OCI-LY7 (cell line): Measurements from ENCODE around the gene P2RX1.

Experiments
- EZH2phosphoT487 ChIP-seq: fragments of 200-600 bp; sonication (generic); IDR thresholded peaks from 2 replicates; pipeline ENCODE4 v1.6.1; 2018; ENCODE audit warnings: low read depth, borderline replicate concordance, mild to moderate bottlenecking, mixed run types, antibody characterized with exemption, low read length, moderate library complexity, mixed read lengths
- TF ChIP-seq, protein P1 (sequence below): fragments of 200-600 bp; sonication (generic); conservative IDR thresholded peaks from 2 replicates; pipeline ENCODE4 v1.5.1; 2014; ENCODE audit warnings: mild to moderate bottlenecking, antibody characterized with exemption, low read length, moderate library complexity, mixed read lengths

DNA sequence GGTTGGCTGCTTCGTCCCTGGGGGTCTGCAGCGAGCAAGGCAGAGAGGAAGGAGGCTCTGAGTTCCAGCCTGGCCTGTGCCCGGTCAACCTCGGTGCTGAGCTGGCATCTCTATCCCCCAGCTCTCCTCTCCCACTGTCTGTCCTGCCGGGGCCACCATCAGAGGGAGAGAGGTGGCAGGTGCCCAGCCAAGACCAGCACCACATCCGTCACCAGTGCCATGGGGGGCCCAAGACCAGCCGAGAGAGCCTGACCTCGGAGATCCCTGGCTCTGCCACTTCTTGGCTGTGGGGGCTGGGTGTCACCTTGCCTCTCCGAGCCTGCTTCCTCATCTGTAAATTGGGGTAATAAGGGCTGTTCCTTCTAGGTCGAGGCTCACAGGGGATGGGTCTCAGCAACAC is 560 bp upstream of the P2RX1 start:
- TF ChIP-seq, protein P1, sequence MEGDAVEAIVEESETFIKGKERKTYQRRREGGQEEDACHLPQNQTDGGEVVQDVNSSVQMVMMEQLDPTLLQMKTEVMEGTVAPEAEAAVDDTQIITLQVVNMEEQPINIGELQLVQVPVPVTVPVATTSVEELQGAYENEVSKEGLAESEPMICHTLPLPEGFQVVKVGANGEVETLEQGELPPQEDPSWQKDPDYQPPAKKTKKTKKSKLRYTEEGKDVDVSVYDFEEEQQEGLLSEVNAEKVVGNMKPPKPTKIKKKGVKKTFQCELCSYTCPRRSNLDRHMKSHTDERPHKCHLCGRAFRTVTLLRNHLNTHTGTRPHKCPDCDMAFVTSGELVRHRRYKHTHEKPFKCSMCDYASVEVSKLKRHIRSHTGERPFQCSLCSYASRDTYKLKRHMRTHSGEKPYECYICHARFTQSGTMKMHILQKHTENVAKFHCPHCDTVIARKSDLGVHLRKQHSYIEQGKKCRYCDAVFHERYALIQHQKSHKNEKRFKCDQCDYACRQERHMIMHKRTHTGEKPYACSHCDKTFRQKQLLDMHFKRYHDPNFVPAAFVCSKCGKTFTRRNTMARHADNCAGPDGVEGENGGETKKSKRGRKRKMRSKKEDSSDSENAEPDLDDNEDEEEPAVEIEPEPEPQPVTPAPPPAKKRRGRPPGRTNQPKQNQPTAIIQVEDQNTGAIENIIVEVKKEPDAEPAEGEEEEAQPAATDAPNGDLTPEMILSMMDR, result no peak
- TF ChIP-seq EZH2phosphoT487, result no peak
